SK-N-DZ (cell line): ENCODE results near the gene MAP1LC3B2.

Experiments
- DNase-seq: peaks from one replicate; pipeline ENCODE4 v3.0.0-alpha.2; 2015; ENCODE audit warnings: low spot score

Gene MAP1LC3B2

DNA sequence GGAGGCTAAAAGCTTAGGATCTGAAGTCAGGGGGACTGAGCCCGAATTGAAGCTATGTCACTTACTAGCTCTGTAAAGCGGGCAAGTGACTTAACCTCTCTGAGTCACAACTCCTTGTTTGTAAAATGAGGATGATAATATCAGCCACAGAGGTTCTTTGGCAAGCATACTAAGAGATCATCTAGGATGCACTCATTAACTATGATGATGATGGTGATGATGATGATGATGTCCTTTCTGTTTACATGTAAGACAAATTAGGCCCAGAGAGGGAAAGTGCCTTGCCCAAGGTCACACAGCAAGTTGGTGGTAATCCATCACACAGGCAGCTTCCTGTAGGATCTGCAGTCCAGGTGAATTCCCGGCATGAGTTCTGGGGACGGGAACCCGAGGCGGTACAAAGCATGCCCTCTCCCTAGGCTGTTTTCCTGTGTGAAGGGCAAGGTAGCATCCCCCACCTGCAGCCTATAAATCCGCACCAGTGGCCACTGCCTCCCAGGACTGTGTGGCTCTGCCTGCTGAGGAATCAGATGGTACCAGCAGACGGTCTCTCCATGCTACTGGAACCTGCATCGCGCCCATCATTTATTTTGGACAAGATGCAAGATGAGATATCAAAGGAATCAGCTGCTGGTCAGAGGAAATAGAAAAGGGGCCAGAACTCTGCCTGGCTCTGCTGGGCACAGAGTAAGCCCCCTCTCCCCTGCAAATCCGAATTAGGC is 55.2 kb downstream of the MAP1LC3B2 start:
- no peak for DNase-seq

DNA sequence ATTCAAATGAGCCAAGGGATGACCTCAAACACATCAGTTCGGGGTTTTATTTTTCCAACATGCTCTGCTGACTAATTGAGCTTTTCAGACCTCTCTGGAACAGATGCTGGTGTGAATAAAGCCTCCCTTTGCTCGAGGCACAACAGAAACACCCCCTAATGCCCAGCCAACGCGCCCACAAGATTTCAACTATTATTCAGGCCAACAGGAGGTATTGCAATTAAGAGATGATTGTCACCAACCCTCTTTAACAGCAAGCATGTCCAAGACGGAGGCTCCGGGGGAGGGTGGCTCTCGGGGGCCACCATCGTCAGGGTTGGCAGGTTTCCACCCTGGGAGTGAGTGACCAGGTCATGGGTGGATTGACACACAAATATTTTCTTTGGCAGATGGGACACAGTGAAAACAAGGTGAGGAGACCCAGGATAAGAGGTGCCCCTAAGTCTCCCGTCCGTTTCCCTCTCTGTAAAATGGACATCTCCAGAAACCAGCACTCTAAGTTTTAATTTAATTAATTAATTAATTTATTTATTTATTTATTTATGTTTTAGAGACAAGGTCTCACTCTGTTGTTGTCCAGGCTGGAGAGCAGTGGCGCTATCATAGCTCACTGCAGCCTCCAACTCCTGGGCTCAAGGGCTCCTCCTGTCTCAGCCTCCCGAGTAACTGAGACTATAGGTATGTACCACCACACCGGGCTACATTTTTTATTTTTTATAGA is 56.1 kb downstream of the MAP1LC3B2 start:
- no peak for DNase-seq

DNA sequence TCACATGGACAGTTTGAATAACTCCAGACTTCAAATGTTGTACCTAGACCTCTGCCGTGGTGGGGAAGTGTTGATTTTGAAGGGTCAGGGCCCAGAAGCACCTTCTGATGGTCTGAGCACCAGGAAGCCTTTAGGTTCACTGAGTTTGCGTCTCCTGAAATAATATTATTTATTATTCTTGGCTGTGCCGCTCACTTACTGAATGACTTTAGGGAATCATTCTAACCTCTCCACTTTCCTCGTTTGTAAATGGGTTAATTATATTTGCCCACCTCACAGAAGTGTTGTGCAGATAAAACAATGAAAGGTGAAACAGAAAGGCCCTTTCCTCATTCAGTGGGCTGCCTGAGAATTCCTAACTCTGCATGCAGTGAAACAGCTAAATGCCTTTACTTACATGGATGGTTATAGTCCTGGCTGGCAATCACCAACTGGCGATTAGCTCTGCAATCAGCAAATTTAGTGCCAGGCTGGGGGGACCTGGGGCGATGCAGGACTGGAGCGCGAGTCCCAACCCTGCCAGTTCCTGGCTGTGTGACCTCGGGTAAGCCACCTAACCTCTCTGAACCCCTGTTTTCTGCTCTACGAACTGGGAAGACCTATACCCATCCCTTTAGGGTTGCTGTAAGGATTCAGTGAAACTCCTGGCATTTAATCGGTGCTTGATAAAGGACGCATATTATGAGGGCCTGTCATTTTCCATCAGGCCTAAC is 57.5 kb downstream of the MAP1LC3B2 start:
- DNase-seq, result no peak

DNA sequence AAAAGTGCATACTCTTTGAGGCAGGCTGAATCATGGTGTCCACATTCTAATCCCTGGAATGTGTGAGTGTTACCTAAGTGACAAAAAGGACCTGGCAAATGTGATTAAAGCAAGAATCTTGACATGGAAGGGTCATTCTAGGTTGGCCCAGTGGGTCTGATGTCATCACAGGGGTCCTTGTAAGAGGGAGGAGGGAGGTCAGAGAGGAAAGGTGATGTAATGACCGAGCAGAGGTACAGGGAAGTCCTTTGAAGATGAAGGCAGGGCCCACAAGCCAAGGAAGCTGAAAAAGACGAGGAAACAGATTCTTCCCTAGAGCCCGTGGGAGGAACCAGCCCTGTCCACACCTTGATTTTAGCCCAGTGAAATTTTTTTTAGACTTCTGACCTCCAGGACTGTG is 60.1 kb downstream of the MAP1LC3B2 start:
- no peak for DNase-seq

DNA sequence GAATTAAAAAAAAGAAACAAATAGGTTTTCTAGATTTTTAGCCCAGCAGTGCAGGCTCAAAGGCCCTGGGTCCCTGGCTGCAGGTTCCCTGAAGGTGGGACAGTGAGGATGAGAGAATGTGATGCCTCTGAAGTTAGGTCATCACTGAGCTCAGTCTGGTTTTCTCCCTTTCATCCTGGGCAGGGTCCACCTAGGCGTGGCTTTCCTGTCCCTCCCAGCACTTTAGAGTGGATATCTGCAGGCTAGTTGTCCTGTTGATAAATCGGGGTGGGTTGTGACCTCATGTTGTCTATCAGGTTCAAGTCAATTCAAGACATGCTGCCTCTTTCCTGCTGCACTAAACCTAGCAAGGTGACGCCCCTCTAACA is 60.9 kb downstream of the MAP1LC3B2 start:
- DNase-seq, result no peak

DNA sequence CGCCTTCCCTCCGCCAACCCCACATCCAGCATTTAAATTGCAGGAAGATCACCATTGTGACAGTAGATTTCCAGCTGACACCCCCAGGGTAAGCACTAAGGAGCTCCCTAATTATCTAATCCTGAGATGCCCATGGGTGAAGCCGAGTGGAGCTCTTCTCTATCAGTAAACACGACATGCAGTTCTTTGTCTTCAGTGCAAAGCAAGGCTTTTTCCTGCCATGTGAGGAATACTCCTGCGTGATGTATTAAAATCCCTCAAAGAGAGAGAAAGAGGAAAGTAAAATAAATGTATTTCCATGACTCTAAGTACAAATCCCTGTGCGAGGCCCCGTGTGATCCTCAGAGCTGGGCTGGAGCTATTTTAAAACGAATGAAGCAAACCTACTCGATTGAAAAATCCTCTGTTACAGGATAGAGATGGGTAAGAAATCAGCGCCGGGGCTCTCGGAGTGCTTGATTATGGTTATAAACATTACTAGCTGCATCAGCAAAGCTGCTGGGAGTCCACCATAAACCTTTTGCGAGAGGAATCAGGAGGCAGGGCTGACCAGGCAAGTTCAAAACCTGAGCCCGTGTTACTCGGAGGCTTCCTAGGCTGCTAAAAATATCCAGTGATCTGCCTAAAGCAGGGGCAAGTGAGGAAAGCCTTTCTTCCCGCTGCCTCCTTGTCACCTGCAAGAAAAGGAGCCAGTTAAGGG is 61.5 kb downstream of the MAP1LC3B2 start:
- no peak for DNase-seq

DNA sequence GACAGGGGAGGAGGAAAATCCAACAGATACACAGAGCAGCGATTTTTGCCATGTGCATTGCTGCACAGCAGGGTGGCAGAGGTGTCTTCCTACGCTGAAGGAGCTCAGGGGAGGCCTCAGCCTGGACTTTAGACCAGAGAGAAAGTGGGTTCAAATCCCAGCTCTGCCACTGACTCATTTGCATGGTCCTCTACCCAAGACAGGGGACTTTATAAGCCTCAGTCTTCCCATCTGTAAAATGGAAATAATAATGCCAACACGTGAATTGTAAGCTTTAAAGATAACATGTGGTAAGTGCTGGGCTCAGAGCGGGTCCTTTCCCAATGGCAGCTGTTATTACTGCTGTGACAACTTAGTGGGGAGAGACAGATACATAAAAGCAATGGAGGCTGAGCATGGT is 62.0 kb downstream of the MAP1LC3B2 start:
- no peak for DNase-seq

DNA sequence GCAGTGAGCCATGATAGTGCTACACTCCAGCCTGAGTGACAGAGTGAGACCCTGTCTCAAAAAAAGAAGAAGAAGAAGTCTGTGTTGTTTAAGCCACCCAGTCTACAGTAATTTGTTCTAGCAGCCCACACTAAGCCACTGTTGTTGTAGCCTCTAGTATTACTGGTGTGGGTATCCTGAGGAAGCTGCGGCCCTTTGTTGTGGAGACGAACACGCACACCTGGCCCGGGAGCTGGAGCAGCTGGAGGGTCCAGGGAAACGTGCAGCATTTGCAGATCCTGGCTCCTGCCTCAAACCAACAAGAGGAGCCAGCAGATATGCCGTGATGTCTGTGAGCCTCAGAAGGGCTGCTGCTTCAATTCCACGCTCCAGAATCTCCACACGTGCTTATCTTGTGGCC is 65.3 kb downstream of the MAP1LC3B2 start:
- DNase-seq, result no peak

DNA sequence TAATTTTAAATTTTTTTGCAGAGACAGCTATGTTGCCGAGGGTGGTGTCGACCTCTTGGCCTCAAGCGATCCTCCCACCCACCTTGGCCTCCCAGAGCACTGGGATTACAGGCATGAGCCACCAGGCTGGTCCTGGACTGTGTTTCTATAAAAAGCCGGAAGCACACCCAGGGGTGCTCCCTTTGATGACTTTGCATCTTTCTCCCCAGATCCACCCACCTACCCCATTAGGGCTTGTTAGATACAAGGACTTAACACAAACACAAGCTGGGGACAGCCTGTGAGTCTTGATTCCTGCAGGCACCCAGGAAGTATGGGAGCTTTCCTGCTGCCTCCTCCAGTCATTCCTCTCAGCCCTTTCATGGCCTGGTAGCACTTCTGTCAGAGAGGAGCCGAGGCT is 67.0 kb downstream of the MAP1LC3B2 start:
- no peak for DNase-seq
